HG03571 (cell line): ENCODE measurements around the gene PNLIPRP1.

ENCODE experiments used
- ATAC-seq: cut with Tn5 transposase; IDR thresholded peaks from one replicate; pipeline ENCODE4 v1.9.1; 2021; ENCODE audit not compliant: unreplicated experiment

PNLIPRP1 gene

GRCh38 chr10:116629340-116629739 lies 38.6 kb downstream of the PNLIPRP1 start:
- ATAC-seq, result no peak

- no peak for ATAC-seq
Observed at GRCh38 chr10:116630020-116630419, 39.3 kb downstream of the PNLIPRP1 start.

GRCh38 chr10:116631871-116632295 lies 41.1 kb downstream of the PNLIPRP1 start:
- no peak for ATAC-seq

GRCh38 chr10:116632596-116633215 lies 41.9 kb downstream of the PNLIPRP1 start:
- no peak for ATAC-seq

GRCh38 chr10:116633216-116633600 lies 42.4 kb downstream of the PNLIPRP1 start:
- ATAC-seq, result no peak

GRCh38 chr10:116634126-116634975 lies 43.6 kb downstream of the PNLIPRP1 start:
- no peak for ATAC-seq

GRCh38 chr10:116636385-116636784 lies 45.6 kb downstream of the PNLIPRP1 start:
- ATAC-seq, result no peak

GRCh38 chr10:116636976-116637375 lies 46.2 kb downstream of the PNLIPRP1 start:
- ATAC-seq, result no peak

GRCh38 chr10:116637830-116638229 lies 47.1 kb downstream of the PNLIPRP1 start:
- no peak for ATAC-seq

GRCh38 chr10:116646502-116646901 lies 55.7 kb downstream of the PNLIPRP1 start:
- no peak for ATAC-seq

- no peak for ATAC-seq
Observed at GRCh38 chr10:116648903-116649302, 58.1 kb downstream of the PNLIPRP1 start.

- ATAC-seq, result no peak
Observed at GRCh38 chr10:116653885-116654284, 63.1 kb downstream of the PNLIPRP1 start.

GRCh38 chr10:116654816-116655215 lies 64.1 kb downstream of the PNLIPRP1 start:
- no peak for ATAC-seq

- ATAC-seq, result no peak
Observed at GRCh38 chr10:116655568-116655967, 64.8 kb downstream of the PNLIPRP1 start.

- no peak for ATAC-seq
Observed at GRCh38 chr10:116656044-116656443, 65.3 kb downstream of the PNLIPRP1 start.

- no peak for ATAC-seq
Observed at GRCh38 chr10:116657863-116658551, 67.2 kb downstream of the PNLIPRP1 start.
